Amniotic stem cell (primary cell): Measurements from ENCODE around the gene SLC45A1.

Experiments used
- DNase-seq: peaks from one replicate; lab custom pipeline; 2025; lab: John Stamatoyannopoulos, UW

SLC45A1 gene

GRCh38 chr1:8352886-8353785 lies 35.2 kb downstream of the SLC45A1 start:
- no peak for DNase-seq

DNA sequence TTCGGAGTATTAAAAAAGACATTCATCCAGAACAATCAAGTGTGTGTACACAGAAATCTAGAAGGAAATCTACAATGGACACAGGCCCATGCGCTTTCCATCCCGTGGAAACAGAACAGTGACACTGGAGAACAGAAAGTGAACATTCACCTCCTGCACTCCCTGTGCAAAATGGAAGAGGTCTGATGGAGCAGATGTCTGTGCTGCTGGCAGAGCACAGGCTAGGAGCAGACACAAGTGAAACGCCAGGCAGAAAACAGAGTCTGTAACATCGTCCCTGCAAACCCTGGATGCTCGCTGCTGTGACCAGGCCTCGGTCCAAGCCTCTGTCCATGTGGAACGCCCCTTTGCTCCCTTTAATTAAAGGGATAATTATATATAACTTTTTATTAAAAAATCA lies 36.1 kb downstream of the SLC45A1 start:
- DNase-seq, result no peak

DNA sequence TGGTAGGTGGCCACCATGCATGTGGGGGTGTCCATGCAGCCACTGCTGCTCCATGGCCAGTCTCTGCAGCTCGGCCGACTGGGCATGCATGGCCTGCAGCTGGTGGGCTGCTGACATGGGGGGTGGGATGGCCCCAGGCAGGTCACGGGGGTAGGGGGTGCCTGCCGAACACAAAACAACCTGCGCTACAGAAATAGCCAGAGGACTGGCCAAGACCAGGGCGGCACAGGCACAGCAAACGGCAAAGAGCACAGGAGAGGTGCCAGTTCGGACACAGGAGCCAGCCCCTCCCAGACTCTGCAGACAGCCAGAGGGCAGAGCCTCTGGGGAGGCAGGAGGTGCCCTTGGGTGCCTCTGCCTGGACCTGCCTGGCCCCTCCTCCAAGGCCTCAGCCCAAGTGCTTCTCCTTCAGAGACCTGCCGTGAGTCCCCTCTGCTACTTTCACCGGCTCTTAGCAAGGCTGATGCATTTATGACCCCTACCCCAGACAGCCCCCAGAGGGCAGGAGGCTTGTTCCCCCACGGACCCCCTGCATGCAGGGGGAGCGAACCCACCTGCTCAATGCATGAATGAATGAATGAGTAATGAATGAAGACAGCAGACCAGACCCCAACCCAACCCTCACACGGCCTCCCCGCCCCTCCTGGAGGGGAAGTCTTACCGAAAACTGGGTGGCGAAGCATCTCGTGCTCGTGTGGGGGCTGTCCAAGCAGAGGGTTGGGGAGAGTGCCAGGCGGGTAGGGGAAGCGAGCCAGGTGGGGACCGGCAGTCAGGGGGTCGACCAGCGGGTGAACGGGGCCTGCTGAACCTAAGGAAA lies 37.7 kb downstream of the SLC45A1 start:
- no peak for DNase-seq

DNA sequence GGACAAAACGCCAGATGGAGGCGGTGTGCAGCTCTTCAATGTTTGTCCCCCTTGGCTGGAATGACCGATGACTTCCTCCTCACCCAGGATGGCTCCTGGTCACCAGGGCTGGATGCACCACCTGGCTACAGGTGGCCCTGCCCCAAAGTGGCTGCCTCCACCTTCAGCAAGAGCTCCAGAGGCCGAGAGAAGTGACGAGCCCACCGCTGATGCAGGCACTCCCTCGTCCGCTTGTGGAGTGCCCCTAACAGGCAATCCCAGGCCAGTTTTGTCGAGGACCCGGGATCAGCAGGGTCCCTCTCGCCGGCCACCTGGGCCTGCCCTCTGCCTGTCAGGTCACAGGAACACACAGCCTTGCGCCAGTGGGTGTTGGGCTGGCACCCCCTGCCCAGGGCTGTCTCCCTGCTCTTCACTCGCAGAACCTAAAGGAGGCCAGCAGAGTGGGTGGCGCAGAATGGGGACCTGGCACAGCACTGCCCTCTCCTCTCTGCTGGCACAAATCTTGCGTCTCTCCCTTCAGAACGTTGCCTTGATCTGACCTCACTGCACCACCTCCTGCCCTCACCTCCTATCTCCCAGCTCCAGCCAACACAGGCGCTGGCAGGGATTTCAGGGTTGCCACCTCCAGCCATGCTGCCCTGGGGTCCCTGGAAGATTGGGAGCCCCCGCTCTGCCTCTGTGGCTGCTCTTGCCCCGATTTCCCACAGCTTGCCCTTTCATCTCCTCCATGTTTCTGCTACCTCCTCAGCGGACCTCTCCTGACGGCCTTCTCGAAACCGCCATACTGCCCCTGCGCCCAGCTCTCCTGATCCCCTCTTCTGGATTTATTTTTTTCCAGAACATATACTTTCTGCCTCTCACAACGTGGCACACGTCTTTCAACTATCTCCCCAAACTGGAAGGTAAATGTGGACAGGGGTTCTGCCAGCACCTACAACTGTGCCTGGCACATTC lies 38.6 kb downstream of the SLC45A1 start:
- DNase-seq, result no peak

GRCh38 chr1:8357329-8358101 lies 39.6 kb downstream of the SLC45A1 start:
- DNase-seq, result no peak

DNA sequence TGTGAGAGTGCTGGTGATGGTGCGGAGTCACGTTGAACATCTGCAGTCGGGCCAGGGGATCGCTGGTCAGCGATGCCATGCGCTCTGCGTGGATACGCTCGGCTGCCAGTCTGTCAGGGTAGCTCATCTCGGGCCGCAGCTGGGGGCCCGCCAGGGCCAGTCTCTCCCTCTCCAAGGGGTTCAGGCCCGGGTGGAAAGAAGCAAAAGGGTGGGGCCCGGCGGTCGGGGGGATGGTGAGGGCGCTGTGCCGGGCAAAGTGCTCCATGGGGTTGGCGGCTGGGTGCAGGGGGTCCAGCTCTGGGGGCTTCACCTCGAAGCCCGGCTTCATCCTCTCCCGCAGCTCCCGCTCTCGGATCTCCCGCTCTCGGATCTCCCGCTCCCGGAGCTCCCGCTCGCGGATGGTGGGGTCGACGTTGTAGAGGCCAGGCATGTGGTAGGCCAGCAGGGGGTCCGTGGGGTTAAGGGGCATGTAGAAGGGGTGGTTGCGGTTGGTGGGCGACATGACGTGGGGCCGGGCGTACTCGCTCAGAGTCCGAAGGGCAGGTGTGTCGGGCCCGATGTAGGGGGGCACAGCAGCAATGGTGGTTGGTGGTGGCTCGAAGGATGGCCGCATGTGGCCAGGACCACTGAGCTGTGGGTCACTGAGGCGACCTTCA lies 40.5 kb downstream of the SLC45A1 start:
- no peak for DNase-seq

- no peak for DNase-seq
Measured at GRCh38 chr1:8358897-8359616, 41.1 kb downstream of the SLC45A1 start.

- no peak for DNase-seq
Measured at GRCh38 chr1:8359617-8360481, 41.9 kb downstream of the SLC45A1 start.

GRCh38 chr1:8360493-8361197 lies 42.7 kb downstream of the SLC45A1 start:
- no peak for DNase-seq

DNA sequence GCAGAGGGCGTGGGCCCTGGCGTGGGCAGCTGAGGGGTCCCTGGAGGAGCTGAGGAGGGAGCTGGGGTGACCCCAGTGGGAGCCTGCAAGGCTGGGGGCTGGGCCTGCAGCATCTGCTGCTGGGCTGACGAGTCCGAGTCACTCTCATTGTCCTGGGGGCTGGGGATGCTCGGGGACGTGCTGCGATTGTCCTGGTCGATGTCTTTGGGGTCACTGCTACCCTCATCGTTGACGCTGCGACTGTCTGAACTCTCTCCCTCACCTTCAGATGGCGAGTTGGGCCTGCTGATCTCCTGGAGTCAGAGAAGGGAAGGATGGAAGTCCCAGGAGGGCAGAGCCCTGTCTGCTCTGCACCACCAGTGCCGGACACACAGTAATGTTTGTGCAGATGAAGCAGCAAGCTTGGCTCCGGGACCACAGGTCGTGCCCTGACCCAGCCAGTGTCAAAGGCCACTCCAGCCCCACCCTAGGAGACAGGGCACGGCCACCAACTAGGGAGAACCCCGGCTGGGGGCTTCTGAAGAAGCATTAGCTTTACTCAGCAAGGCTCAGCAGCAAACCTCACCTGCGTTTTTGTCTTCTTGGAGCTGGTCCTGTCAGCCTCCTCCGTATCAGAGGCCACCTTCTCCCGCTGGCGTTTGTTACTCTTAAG lies 43.4 kb downstream of the SLC45A1 start:
- no peak for DNase-seq

DNA sequence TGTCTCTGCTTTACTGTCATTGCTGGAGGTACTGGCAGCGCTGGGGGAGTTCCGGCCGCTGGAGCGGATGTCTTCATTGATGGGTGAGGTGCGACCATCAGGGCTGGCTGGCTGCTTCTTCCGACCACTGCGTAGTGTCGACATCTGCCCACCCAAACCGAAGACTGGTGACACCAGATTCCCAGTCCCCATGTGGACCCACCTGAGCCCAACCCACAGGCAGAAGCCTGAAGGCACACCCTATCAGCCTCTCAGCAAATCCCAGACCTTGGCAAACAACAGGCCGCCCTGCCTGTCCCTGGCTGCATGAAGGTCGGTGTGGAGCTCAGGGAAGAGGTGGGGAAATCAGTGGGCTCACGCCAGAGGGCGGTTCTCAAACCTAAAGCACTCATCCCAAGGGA lies 44.8 kb downstream of the SLC45A1 start:
- DNase-seq, result no peak

DNA sequence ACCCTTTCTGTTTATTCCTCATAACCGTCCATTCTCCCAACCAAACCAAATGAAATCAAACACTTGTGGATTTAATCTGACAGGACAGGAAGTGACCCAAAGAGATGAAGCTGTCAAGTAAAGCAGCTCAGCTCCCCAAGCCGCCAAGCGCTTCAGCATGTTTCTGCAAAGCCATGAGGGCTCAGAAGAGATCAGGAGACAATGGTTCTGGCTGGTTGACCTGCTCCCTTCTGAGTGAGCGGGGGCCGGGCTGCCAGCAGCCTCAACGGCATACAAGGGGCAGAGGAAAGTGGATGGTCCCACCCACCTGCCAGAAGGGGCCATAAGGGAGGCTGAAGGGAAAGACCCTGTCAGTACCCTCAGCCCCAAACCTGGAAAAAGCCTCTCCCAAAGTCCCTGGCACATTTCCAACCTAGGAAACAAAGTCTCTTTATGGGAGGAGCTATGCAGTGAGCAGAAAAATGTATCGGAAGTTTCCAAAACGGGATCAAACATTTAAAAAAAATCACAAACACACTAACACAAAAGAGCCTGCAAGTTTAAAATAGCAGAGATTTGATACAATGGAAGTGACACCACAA lies 45.4 kb downstream of the SLC45A1 start:
- no peak for DNase-seq

DNA sequence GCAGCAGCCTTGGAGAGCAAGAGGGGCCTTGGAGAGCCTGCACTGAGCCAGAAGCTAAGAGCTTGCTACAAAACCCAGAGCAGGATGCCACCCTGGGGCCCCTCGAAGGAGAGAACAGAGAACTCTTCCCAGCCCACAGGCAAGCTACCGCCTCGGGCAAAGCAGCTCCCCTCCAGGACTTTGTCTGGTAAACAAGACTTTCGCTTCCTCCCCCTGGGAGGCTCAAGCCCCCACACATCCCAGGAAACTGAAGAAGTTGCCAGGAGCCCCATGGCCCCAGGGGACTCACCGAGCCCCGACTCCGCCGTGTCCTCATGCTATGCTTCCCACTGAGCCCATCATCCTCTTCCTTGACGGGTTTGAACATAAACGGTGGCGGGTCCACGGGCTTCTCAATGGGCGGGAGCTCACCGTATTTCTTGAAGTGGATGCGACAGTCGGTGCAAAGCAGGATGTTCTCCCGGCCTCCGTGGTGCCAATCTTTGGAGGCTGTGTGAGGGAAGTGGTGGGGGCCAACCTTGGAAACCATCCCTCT lies 45.9 kb downstream of the SLC45A1 start:
- DNase-seq, result no peak

DNA sequence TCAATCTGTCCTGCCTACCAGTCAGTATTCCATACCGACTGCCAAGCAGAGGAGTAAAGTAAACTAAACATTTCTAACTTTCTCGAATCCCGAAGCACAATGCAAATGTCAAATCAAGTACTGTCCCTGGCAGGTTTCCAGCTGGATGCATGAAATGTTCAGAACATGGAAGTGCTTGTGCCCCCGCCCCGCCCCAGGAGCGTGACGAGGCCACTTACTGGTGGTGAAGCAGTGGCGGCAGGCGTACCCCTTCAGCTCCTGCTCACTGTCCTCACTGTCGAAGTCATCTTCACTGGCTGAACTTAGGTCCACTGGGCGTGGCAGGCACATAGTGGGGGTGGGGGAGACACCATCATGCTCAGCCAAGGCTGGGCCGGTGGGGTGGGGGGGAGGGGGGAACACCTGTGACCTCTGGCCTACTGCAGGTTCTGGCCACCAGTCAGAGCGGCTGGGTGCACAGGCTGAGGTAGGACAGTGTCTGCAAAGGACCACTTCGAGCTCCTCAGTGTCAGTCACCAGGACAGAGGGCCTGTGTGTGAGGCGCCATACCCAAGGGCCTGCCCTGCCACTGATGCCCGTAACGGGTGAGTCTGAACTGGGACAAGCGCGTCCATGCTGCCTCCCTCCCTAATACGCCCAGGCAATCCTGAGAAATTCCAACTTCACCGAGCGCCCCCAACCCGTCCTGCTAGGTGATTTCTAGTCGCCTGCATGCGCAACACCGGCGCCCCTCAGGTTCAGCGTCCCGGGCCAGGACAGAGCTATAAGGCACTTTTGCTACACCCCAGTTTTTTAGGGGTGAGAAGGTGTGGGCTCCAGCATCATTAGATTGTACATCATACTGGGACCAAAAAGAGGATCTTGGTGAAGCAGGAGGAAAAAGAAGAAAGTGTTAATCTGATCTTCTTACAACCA lies 46.9 kb downstream of the SLC45A1 start:
- no peak for DNase-seq

DNA sequence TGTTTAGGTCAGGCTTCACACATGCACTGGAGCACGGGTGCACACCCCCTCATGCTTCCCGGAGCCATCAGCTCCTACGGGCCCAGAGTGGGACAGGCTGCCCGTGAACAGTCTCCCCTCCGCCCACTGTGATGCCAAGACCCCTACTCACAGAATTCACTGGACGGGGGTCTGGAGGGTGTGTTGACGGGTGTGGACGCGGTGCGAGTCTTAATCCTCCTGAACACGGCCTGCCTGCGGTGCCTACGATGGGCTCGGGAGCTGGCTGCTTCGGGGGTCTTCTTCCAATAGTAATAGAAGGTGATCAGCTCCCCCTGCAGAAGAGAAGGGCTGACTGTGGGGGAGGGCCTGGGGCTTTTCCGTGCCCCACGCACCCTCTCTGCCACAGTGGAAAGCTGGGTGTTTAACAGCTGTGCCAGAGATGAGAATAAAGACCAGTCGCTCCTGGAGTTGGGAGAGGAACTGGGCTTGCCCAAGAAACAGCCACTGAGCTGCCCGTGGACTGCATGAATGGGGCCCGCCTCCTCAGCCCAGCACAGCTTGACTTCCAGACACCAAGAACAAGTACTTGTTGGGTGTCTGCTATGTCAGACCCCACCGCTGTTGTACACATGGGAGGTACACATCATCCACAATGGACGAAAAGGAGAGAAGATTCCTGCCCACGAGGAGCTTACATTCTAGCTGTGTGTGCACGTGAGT lies 47.9 kb downstream of the SLC45A1 start:
- no peak for DNase-seq
